ENCODE results near the gene HBD. TPM values are rescaled to one million over a fixed set of nuclear protein-coding genes. Genes with fewer than 3 reads are reported as not detected.

The HBD gene
- total RNA-seq, 4 donors from 2014 or later = 5.4 TPM; not detected in 3

- Histone ChIP-seq H3K4me1 (no peaks in the 10 kb centered on the region), H3K4me3 (no peak overlapping the region), H3K9me3 (no peaks in the 10 kb centered on the region), H3K36me3 (no peaks in the 10 kb centered on the region), H3K27ac (no peak overlapping the region), H3K27me3 (no peaks in the 10 kb centered on the region)
- no peak for TF ChIP-seq EP300 (IDR thresholded peaks at IDR 0.05)
- TF ChIP-seq CTCF (IDR thresholded peaks at IDR 0.05) = no peak
- no peak for TF ChIP-seq POLR2A (IDR thresholded peaks at IDR 0.05)
- no peak for DNase-seq (ENCODE audit: low spot score in 2 of 2)
- 80 to 94% methylated on average over 1 of the region's 1 CpG for WGBS, 2 donors
Observed at GRCh38 chr11:5229356-5229755, 4.9 kb downstream of the HBD start.

DNA sequence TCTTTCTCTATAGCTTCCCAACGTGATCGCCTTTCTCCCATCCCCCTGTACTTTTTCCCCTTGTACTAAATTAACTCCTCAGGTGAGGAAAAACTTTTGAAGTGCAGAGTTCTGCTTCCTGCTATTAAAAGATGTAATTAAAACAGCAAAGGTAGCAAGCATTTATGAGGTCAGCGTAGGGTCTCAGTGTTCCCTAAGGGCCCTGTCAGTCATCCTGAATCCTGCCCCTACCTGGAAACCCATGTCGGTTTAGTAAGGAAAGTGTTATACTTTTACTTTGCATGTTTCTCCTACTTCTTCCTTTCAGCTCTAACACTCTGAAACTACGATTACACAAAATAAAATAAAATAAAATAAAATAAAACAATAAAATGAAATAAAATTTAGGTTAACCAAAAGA lies 6.2 kb downstream of the HBD start:
- WGBS, 2 donors = 46 to 50% methylated on average over 5 of the region's 5 CpGs
- no peak overlapping the region for H3K4me3 ChIP-seq

DNA sequence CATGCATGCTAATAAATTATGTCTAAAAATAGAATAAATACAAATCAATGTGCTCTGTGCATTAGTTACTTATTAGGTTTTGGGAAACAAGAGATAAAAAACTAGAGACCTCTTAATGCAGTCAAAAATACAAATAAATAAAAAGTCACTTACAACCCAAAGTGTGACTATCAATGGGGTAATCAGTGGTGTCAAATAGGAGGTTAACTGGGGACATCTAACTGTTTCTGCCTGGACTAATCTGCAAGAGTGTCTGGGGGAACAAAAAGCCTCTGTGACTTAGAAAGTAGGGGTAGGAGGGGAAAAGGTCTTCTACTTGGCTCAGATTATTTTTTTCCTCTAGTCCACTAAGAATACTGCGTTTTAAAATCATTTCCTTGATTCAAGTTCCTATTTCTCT lies 6.6 kb downstream of the HBD start:
- Histone ChIP-seq H3K9me3 (no peaks in the 10 kb centered on the region), H3K4me3 (no peak overlapping the region), H3K27ac (no peak overlapping the region), H3K4me1 (no peaks in the 10 kb centered on the region), H3K36me3 (no peaks in the 10 kb centered on the region), H3K27me3 (no peaks in the 10 kb centered on the region)
- DNase-seq (ENCODE audit: low spot score in 2 of 2) = no peak
- TF ChIP-seq EP300 (IDR thresholded peaks at IDR 0.05) (no peak), POLR2A (IDR thresholded peaks at IDR 0.05) (no peak), CTCF (IDR thresholded peaks at IDR 0.05) (no peak)
- 18 to 22% methylated on average over 1 of the region's 1 CpG for WGBS, 2 donors

More for the DNA sequence above, 6.2 kb downstream of the HBD start:
- Histone ChIP-seq H3K4me1 (no peaks in the 10 kb centered on the region), H3K36me3 (no peaks in the 10 kb centered on the region), H3K9me3 (no peaks in the 10 kb centered on the region), H3K27ac (no peak overlapping the region), H3K27me3 (no peaks in the 10 kb centered on the region)
- no peak for DNase-seq (ENCODE audit: low spot score in 2 of 2)
- no peak for TF ChIP-seq POLR2A (IDR thresholded peaks at IDR 0.05)
- no peak for TF ChIP-seq CTCF (IDR thresholded peaks at IDR 0.05)

GRCh38 chr11:5226732-5227310 lies 7.5 kb downstream of the HBD start, which contains the start of gene HBB:
HBB (minus strand) TSS chr11:5227071; CDS start chr11:5227021, 50 bp downstream.
- TF ChIP-seq POLR2A (IDR thresholded peaks at IDR 0.05) = no peak
- TF ChIP-seq EP300 (IDR thresholded peaks at IDR 0.05) = no peak
- no peak for TF ChIP-seq CTCF (IDR thresholded peaks at IDR 0.05)
- Histone ChIP-seq H3K27ac (no peak within 1 kb of the TSS), H3K9me3 (no peaks in the 10 kb centered on the region), H3K4me1 (no peaks in the 10 kb centered on the region), H3K4me3 (no peak within 1 kb of the TSS), H3K27me3 (no peaks in the 10 kb centered on the region), H3K36me3 (no peaks in the 10 kb centered on the region)
- 90 to 98% methylated on average over 3 of the region's 3 CpGs for WGBS, 2 donors
- DNase-seq (ENCODE audit: low spot score in 2 of 2) = no peak

DNA sequence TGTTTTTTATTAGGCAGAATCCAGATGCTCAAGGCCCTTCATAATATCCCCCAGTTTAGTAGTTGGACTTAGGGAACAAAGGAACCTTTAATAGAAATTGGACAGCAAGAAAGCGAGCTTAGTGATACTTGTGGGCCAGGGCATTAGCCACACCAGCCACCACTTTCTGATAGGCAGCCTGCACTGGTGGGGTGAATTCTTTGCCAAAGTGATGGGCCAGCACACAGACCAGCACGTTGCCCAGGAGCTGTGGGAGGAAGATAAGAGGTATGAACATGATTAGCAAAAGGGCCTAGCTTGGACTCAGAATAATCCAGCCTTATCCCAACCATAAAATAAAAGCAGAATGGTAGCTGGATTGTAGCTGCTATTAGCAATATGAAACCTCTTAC lies 8.8 kb downstream of the HBD start:
- Histone ChIP-seq H3K9me3 (no peaks in the 10 kb centered on the region), H3K27me3 (no peaks in the 10 kb centered on the region), H3K27ac (no peak overlapping the region), H3K4me1 (no peaks in the 10 kb centered on the region), H3K36me3 (no peaks in the 10 kb centered on the region), H3K4me3 (no peak overlapping the region)
- WGBS, 2 donors = 43 to 50% methylated on average over 2 of the region's 2 CpGs
- DNase-seq (ENCODE audit: low spot score in 2 of 2) = no peak
- TF ChIP-seq EP300 (IDR thresholded peaks at IDR 0.05) (no peak), CTCF (IDR thresholded peaks at IDR 0.05) (no peak), POLR2A (IDR thresholded peaks at IDR 0.05) (no peak)

All from tibial nerve (tissue), 4 donors.